GM19372 (cell line): ENCODE results near the gene ZBED1.
"Not testable (repeated sequence)": the region's sequence is repeated elsewhere in the genome, so short reads cannot be mapped to it uniquely, and the experiment has no call there.

ENCODE experiments used
- ATAC-seq: cut with Tn5 transposase; IDR thresholded peaks from one replicate; pipeline ENCODE4 v1.9.1; 2021; ENCODE audit warnings: mild to moderate bottlenecking, low read depth, moderate library complexity; ENCODE audit not compliant: unreplicated experiment

The ZBED1 gene

DNA sequence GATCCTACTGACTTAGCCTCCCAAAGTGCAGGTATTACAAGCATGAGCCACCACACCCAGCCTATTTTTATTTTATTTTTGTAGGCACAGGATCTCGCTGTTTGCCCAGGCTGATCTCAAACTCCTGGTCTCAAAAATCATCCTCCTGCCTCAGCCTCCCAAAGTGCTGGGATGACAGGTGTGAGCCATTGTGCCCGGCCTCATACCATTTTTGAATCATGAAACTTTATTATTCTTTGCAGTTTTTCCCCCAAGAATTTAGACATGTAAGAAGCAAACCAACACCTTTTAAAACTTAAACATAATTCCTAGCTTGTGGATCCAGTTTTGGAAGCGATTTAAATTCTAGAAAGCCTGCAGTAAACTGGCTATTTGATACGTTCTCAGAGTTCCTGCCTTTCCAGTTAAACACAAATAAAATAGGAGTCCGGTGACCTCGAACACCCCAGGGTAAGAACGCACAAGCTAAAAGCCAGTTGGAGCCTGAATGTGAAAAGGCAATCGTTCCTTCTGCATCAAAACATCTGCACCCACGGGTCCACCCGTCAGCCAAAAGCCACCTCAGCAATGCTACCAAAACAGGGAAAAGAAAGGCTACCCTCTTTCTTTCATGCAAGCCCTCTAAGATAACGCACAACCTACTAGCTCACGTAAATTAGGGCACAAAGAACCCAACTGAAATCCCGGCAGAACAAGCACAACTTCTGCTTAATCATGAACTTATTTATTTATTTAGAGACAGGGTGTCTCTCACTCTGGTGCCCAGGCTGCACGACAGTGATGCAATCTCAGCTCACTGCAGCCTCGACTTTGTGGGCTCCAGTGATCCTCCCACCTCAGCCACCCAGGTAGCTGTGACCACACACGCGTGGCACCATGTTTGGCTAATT lies 39.7 kb downstream of the ZBED1 start:
- ATAC-seq = not testable (repeated sequence)

DNA sequence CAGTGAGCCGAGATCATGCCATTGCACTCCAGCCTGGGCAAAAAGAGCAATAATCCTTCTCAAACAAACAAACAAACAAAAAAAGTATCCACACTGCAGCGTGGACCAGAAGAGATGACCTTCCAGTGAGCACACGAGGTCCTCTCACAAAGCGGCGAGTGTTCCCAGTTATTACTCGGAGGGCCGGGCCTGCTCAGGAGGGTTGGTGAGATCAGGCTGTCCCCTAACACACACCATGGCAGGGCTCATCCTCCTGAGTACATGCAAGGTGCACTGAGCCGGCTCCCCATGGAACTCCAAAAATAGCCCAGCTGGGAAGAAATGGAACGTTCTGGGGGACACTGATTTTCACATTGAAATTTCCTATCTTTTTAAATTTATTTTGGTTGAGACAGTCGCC lies 40.7 kb downstream of the ZBED1 start:
- ATAC-seq = not testable (repeated sequence)

DNA sequence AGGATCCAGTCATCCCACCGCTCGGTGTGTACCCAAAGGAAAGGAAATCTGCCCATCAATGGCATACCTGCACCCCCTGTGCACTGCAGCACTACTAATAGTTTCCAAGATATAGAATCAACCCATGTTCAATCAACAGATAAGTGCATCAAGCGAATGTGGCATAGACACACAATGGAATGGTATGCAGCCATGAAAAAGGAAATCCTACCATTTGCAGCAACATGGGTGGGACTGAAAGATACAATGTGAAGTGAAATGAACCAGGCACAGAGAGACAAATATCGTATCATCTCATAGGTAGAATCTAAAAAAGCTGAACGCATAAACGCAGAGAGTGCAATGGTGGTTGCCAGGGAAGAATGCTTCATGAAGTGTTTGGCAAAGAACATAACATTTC lies 42.5 kb downstream of the ZBED1 start:
- ATAC-seq = no peak

DNA sequence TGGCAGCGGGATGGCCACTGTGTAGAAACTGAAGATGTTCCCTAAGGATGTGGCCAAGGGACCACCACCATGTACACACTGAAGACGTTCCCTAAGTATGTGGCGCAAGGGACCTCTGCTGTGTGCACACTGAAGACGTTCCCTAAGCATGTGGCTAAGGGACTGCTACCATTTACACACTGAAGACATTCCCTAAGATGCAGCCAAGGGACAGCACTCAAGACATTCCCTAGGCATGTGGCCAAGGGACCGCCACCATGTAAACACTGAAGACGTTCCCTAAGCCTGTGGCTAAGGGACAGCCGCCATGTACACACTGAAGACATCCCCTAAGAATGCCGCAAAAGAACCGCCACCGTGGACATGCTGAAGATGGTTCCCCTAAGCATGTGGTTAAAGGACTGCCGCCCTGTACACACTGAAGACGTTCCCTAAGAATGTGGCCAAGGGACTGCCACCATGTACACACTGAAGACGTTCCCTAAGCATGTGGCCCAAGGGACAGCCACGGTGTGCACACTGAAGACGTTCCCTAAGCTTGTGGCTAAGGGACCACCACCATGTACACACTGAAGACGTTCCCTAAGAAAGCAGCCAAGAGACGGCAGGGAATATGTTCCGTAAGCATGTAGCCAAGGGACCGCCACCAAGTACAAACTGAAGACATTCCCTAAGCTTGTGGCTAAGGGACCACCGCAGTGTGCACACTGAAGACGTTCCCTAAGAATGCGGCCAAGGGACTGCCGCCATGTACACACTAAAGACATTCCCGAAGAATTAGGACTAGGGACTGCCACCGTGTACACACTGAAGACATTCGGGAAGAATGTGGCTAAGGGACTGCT lies 43.3 kb downstream of the ZBED1 start:
- no peak for ATAC-seq

DNA sequence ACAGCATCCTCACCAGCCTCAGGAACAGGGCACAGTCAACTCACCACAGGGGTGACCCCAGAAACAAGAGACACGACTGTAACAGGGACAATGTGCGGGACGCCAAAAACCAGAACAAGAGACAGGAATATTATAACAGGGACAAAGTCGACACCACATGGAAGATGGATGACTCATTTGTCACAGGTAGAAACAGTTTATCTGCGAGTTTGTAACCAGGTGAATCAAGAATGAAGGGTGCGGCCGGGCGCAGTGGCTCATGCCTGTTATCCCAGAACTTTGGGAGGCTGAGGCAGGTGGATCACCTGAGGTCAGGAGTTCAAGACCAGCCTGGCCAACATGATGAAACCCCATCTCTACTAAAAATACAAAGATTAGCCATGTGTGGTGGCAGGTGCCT lies 44.7 kb downstream of the ZBED1 start:
- ATAC-seq = not testable (repeated sequence)

DNA sequence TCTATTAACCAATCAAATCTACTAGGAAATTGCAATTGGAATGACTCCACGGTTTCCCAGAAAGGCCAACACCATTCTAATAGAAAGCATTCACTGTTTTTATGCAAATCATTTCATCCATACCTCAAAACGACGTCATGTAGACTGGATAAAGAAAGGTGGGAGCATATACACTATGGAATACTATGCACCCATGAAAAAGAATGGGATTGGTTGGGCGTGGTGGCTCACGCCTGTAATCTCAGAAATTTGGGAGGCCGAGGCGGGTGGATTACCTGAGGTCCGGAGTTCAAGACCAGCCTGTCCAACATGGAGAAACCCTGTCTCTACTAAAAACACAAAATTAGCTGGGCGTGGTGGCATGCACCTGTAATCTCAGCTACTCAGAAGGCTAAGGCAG lies 46.2 kb downstream of the ZBED1 start:
- not testable (repeated sequence) for ATAC-seq

DNA sequence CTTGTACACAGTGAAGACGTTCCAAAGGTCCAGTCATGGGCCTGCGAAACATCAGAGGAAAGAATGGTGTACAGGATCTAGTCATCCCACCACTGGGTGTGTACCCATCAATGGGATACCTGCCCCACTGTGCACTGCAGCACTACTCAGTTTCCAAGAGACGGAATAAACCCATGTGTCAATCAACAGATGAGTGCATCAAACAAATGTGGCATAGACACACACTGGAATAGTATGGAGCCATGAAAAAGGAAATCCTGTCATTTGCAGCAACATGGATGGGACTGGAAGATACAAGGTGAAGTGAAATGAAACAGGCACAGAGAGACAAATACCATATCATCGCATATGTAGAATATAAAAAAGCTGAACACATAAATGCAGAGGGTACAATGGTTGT lies 48.0 kb downstream of the ZBED1 start:
- no peak for ATAC-seq

DNA sequence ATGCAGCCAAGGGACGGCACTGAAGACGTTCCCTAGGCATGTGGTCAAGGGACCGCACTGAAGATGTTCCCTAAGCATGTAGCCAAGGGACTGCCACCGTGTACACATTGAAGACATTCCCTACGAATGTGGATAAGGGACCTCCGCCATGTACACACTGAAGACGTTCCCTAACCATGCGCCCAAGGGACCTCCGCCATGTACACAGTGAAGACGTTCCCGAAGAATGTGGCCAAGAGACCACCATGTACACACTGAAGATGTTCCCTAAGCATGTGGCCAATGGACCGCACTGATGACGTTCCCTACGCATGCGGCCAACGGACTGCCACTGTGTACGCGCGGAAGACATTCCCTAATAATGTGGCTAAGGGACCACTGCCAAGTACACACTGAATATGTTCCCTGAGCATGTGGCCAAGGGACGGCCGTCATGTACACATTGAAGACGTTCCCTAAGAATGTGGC lies 48.4 kb downstream of the ZBED1 start:
- ATAC-seq = no peak

DNA sequence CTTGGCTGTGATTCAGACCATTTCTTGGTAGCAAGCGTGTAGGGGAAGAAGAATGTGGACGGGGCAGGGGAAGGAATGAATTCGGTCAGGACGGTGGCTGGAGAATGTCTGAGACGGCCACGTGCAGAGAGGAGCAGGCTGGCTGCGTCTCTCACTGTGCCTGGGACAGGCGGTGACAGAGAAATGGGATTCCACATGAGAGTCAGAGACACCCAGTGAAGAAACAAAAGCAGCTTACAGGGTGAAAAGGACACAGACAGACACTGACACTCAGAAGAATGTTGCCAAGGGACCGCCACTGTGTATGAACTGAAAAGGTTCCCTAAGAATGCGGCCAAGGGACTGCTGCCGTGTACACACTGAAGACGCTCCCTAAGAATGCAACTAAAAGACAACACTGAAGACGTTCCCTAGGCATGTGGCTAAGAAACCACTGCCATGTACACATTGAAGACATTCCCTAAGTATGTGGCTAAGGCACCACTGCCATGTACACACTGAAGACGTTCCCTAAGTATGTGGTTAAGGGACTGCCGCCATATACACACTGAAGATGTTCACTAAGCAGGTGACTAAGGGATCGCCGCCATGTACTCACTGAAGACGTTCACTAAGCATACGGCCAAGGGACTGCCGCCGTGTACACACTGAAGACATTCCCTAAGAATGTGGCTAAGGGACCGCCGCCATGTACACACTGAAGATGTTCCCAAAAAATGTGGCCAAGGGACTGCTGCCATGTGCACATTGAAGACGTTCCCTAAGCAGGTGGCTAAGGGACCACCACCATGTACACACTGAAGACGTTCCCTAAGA lies 49.1 kb downstream of the ZBED1 start:
- no peak for ATAC-seq

DNA sequence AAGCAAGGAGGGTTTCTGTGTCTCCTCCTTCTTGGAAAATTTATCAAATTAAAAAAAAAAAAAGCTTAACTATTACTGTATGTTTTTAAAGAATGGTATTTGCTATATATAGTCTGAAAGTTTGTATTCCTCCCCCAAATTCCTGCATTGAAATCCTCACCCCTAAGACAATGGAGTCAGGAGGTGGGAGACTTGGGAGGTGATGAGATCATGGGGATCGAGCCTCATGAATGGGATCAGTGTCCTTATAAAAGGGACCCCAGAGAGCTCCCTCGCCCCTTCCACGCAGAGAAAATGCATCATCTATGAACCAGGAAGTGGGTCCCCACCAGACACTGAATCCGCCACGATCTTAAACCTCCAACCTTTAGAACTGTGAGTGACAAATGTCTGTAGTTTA lies 50.1 kb downstream of the ZBED1 start:
- no peak for ATAC-seq

DNA sequence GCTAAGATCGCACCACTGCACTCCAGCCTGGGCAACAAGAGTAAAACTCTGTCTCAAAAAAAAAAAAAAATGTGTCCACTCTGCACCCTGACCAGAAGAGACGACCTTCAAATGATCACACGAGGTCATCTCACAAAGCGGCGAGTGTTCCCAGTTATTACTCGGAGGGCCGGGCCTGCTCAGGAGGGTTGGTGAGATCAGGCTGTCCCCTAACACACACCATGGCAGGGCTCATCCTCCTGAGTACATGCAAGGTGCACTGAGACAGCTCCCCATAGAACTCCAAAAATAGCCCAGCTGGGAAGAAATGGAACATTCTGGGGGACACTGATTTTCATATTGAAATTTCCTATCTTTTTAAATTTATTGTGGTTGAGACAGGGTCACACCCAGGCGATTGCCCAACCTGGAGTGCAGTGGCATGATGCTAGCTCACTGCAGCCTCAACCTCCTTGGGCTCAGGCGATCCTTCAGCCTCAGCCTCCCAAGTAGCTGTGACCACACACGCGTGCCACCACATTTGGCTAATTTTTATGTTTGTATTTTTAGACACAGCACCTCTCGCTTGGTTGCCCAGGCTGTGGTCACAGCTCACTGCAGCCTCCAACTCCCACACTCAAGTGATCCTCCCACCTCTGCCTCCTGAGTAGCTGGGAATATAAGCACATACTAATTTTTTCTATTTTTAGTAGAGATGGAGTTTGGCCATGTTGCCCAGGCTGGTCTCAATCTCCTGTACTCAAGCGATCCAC lies 51.5 kb downstream of the ZBED1 start:
- no peak for ATAC-seq

DNA sequence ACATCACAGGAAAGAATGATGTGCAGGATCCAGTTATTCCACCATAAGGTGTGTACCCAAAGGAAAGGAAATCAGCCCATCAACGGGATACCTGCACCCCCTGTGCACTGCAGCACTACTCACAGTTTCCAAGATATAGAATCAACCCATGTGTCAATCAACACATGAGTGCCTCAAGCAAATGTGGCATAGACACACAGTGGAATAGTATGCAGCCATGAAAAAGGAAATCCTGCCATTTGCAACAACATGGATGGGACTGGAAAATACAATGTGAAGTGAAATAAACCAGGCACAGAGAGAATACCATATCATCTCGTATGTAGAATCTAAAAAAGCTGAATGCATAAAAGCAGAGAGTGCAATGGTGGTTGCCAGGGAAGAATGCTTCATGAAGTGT lies 53.3 kb downstream of the ZBED1 start:
- no peak for ATAC-seq

DNA sequence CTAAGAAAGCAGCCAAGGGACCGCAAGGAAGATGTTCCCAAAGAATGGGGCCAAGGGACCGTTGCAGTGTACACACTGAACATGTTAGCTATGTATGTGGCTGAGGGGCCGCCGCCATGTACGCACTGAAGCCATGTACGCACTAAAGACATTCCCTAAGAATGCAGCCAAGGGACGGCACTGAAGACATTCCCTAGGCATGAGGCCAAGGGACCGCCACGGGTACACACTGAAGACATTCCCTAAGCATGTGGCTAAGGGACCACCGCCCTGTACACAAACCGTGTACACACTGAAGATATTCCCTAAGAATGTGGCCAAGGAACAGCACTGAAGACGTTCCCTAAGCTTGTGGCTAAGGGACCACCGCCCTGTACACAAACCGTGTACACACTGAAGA lies 54.0 kb downstream of the ZBED1 start:
- no peak for ATAC-seq

DNA sequence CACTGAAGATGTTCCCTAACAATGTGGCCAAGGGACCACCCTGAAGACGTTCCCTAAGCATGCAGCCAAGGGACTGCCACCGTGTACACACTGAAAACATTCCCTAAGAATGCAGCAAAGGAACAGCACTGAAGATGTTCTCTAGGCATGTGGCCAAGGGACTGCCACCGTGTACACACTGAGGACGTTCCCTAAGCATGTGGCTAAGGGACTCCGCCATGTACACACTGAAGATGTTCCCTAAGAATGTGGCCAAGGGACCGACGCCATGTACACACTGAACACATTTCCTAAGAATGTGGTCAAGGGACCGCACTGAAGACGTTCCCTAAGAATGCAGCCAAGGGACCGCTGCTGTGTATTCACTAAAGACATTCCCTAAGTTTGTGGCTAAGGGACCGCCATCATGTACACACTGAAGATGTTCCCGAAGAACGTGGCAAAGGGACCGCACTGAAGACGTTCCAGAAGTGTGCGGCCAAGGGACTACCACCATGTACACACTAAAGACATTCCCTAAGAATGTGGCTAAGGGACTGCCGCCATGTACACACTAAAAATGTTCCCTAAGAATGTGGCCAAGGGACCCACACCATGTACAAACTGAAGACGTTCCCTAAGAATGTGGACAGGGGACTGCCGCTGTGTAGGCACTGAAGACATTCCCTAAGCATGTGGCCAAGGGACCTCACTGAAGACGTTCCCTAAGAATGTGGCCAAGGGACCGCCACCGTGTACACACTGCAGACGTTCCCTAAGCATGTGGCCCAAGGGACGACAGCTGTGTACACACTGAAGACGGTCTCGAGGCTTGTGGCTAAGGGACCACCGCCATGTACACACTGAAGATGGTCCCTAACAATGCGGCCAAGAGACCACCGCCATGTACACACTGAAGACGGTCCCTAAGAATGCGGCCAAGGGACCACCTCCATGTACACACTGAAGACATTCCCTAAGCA lies 54.8 kb downstream of the ZBED1 start:
- ATAC-seq = no peak

DNA sequence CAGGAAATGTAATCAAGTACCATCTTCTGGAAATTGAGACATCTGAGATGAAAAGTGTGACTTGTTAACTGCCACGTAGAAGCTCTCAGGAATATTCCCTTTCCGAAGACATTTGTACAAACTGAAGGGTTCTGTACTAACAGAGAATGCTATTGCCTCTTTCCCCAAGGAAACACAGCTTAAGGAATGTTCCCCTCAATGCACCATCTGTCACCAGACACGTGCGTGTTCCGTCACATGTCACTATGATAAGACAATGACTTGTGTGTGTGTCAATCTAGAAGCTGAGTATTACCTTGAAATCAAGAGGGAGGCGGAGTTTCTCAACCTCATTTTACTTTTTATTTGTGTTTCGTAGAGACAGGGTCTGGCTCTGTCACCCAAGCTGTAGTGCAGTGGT lies 58.1 kb downstream of the ZBED1 start:
- ATAC-seq = no peak

DNA sequence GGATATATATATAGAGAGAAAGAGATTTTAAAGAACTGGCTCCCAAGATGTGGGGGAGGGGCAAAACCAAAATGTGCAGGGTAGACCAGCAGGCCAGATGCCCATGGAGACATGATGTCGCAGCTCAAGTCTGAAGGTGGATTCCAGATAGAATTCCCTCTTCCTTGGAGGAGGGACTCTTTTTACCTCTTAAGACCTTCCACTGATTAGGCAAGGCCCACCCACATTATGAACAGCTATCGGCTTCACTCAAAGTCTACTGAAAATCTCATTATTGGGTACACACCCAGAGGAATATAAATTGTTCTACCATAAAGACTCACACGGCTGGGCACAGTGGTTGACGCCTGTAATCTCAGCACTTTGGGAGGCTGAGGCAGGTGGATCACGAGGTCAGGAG lies 59.3 kb downstream of the ZBED1 start:
- ATAC-seq = no peak

DNA sequence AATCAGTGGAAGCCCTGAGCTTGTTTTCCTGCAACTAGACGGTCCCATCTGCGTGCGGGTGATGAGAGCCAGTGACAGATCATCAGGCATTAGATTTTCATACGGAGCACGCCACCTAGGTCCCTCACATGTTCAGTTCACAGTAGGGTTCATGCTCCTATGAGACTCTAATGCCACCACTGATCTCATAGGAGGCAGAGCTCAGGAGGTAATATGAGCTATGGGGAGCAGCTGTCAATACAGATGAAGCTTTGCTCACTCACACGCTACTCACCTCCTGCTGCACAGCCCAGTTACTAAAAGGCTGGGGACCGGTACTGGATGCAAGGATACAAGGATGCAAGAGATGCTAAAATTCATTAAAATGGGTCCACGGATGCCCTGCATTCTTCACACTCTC lies 61.2 kb downstream of the ZBED1 start:
- no peak for ATAC-seq
